Right lung (tissue), 5 donors: ENCODE results near the gene FKBP15. TPM values are rescaled to one million over a fixed set of nuclear protein-coding genes. Genes with fewer than 3 reads are reported as not detected.
"Not testable (repeated sequence)": the region's sequence is repeated elsewhere in the genome, so short reads cannot be mapped to it uniquely, and the experiment has no call there.

Experiments used
- DNase-seq, 2 donors: peaks; one replicate each; pipeline ENCODE4 v3.0.0-alpha.2; 2013
- polyA plus RNA-seq, 5 donors: library from polyadenylated mRNA; unstranded; fragments of 120-200 nt; gene quantifications; one replicate each; pipeline versions ENCODE4 v1.2.1 to v1.2.3, GENCODE V29; 2013; ENCODE audit warnings: inconsistent platforms in 1 of 5, low replicate concordance in 1 of 5; ENCODE audit not compliant: insufficient read length in 5 of 5, insufficient read depth in 1 of 5

FKBP15 gene
- polyA plus RNA-seq, 5 donors, result 26.3 to 36.8 (median 34.1) TPM

DNA sequence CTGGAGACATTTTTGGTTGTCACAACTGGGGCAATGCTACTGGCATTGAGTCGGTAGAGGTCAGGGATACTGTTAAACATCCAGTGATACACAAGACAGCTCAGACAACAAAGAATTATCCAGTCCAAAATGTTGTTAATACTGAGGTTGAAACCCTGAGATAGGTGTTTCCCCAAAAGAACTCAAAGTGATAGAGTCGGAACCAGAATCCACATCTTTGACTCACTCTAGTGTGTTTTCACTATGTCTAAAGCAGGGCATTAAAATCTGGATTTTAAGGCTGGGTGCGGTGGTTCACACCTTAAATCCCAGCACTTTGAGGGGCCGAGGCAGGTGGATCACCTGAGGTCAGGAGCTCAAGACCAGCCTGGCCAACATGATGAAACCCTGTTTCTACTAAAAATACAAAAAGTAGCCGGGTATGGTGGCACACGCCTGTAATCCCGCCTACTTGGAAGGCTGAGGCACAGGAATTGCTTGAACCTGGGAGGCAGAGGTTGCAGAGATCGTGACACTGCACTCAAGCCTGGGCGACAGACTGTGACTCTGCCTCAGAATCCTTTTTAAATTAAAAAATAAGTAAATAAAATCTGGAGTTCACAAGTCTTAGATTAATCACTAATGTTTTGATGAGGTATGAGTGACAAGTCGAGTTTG is 17.3 kb upstream of the FKBP15 start:
- no peak for DNase-seq

GRCh38 chr9:113237026-113237425 is 15.9 kb upstream of the FKBP15 start:
- no peak for DNase-seq

GRCh38 chr9:113235701-113236255 is 14.7 kb upstream of the FKBP15 start:
- not testable (repeated sequence) for DNase-seq

- no peak for DNase-seq
These were observed 10.6 kb upstream of the FKBP15 start for GRCh38 chr9:113231701-113232100.

- DNase-seq, result no peak
These were observed 7.1 kb upstream of the FKBP15 start for GRCh38 chr9:113228130-113228665.

DNA sequence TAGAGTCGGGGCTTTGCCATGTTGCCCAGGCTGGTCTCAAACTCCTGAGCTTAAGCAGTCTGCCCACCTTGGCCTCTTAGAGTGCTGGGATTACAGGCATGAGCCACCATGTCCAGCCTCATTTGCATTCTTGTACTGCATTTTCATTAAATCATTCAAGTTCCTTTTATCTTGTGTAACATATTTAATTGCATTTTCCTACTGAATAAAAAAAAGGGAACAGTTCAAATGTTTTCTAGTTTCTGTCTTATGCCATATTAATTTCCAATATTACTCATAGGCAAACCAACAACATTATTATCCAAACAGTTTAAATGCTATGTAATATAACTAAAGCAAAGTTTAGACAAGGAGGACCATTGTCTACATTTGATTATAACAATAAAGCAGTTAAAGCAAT is 6.4 kb upstream of the FKBP15 start:
- DNase-seq, result no peak

GRCh38 chr9:113223963-113224362 is 2.9 kb upstream of the FKBP15 start:
- no peak for DNase-seq

GRCh38 chr9:113222482-113222841 is 1.4 kb upstream of the FKBP15 start:
- no peak for DNase-seq

DNA sequence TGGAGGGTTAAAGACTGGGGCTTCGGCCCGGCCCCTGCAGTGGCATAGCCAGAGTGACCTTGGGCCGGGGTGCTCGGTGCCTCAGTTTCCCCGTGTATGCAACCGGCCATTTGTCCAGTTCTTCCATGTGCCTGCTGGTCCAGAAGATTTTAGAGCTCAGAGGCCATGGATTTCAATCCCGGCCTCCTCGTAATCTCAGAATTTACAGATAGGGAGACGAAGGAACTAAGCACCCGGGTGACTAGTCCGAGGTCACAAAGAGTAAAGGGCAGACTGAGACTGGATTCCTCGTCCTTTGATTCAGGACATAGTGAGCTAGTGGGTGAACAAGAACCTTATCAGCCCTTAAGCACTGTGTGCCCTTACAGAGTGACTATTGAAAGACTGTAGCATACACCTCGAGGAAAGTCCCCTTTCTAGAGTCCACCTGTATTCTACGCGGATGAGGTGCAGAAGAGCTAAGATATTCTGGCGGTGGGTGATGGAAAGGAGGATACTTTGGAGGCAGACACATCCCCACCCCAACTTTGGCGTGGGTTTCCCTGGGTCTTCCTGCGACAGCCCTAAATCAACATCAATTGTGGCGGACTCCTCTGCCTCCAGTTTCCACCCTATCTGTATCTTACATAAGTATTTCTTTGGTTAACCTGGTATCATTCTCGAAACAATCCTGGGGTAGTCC is 864 bp upstream of the FKBP15 start:
- no peak for DNase-seq

DNA sequence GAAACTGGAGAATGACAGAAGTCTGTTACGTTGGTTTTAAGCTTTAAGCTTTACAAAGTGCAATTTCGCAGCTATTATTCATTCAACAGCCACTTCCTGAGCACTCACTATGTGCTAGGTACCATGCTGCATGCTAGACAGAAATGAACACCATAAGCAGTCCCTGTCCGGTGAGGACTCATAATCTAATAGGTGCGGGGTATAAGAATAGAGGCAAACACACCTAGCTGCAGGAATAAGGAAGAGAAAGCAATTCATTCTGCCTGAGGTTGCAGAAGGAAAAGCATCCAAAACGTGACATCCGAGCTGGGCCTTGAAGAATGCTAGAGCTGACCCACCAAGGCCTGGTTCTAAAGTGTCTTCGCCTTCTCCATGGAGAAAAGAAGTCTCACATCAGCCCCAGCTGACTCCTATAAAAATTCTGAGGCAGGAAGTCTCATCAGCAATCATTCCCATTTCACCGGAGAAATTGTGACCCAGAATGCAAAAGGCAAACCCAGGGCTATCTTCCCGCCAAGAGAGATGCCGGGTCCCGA is 542 bp downstream of the FKBP15 start:
- no peak for DNase-seq

- no peak for DNase-seq
These were observed 1.1 kb downstream of the FKBP15 start for GRCh38 chr9:113219969-113220368.

- no peak for DNase-seq
These were observed 1.7 kb downstream of the FKBP15 start for GRCh38 chr9:113219186-113219936.

GRCh38 chr9:113216406-113216805 is 4.7 kb downstream of the FKBP15 start:
- DNase-seq, result no peak

DNA sequence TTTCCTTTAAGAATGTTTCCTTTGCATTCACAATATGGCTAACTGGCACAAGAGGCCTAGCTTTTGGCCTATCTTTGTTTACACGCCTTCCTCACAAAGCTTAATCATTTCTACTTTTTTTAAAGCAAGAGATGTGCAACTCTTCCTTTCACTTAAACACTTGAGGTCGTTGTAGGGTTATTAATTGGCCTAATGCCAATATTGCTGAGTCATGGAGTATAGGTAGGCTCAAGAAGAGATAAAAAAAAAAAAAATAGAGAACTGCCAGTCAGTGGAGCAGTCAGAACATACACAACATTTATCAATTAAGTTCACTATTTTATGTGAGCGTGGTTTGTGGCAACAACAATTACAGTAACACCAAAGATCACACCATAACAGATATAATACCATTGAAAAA is 5.9 kb downstream of the FKBP15 start:
- DNase-seq, result no peak

DNA sequence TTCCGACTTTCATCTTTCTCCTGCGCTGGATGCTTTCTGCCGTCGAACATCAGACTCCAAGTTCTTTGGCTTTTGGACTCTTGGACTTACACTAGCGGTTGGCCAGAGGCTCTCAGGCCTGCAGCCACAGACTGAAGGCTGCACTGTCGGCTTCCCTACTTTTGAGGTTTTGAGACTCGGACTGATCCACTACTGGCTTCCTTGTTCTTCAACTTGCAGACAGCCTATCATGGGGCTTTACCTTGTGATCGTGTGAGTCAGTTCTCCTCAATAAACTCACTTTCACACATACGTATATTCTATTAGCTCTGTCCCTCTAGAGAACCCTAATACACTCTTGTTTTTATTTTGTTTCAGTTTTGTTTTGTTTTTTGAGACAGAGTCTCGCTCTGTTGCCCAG is 10.3 kb downstream of the FKBP15 start:
- no peak for DNase-seq

DNA sequence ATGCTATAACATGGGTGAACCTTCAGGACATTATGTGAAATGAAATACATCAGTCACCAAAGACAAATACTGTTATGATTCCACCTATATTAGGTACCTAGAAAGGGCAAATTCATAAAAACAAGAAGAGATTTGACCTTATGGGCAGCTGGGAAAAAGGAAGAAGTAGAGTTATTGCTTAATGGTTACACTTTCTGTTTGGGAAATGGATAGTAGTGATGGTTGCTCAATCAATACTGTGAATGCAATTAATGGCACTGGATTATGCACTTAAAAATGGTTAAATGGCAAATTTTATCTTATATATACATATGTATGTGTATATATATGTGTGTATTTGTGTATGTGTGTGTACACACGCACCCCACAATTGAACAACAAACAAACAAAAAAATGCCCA is 15.2 kb downstream of the FKBP15 start:
- DNase-seq, result no peak

GRCh38 chr9:113205432-113205831 is 15.6 kb downstream of the FKBP15 start:
- no peak for DNase-seq

- no peak for DNase-seq
These were observed 21.3 kb downstream of the FKBP15 start for GRCh38 chr9:113199683-113200329.

DNA sequence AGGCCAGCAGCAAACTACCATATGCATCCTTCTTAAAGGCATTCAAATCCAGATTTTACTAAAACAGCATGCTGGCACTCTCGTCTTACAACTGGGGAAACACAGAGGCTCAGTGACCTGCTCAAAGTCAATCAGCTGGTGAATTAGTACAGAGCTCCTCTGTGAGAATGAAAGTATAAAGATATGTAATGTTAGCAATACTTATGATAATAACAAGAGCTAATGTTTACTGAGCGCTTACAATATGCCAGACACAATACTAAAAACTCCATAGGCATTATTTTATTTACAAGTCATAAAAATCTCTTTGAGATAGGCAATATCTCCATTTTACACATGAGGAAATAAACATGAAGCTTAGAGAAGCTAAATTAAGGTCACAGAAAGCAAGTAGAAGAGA is 28.6 kb downstream of the FKBP15 start:
- no peak for DNase-seq

- no peak for DNase-seq
These were observed 33.0 kb downstream of the FKBP15 start for GRCh38 chr9:113187929-113188595.

- no peak for DNase-seq
These were observed 34.8 kb downstream of the FKBP15 start for GRCh38 chr9:113186137-113186755.
